GM19468 (cell line): ENCODE results near the gene FASTKD1.

Experiments used
- ATAC-seq: cut with Tn5 transposase; IDR thresholded peaks from one replicate; pipeline ENCODE4 v1.9.1; 2021; ENCODE audit warnings: mild to moderate bottlenecking, moderate library complexity, moderate number of reproducible peaks; ENCODE audit not compliant: unreplicated experiment; ENCODE audit errors: extremely low read depth

FASTKD1 gene

DNA sequence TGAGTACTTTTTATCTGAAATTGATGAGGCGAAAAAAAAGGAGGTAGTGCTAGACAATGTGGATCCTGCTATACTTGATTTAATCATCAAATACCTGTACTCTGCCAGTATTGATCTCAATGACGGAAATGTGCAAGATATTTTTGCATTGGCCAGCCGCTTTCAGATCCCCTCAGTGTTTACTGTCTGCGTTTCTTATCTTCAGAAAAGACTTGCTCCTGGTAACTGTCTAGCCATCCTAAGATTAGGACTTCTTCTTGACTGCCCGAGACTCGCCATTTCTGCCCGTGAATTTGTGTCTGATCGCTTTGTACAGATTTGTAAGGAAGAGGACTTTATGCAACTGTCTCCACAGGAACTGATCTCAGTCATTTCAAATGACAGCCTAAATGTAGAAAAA is 63.7 kb downstream of the FASTKD1 start:
- no peak for ATAC-seq

DNA sequence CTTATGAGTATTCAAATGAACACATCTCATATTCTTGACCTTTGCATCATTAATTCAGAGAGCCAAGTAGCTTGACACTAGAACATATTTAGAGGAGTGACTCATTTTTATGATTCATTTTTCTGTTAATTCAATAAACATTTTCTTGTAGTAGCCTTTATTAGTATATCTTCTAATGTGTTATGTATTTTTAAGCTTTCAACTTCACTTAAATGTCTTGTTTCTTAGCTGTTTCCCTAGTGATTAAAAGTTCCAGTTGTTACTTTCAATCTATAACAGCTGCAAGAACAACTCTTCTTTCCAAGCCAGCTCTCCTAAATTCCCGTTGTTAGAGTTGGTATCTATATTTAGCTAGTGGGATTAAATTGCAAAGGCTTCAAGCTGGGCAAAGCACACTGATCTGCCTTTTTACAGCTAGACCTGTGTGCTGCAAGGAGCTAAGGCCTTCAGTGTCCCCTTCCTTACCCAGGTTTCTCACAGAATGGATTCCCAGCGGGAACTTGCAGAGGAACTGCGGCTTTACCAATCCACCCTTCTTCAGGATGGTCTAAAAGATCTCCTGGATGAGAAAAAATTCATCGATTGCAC is 64.3 kb downstream of the FASTKD1 start, which contains the start of gene KLHL41:
KLHL41 (plus strand) TSS at position 405 of the 588 bp plus-strand sequence; CDS start at position 482, 77 bp downstream.
- no peak for ATAC-seq

DNA sequence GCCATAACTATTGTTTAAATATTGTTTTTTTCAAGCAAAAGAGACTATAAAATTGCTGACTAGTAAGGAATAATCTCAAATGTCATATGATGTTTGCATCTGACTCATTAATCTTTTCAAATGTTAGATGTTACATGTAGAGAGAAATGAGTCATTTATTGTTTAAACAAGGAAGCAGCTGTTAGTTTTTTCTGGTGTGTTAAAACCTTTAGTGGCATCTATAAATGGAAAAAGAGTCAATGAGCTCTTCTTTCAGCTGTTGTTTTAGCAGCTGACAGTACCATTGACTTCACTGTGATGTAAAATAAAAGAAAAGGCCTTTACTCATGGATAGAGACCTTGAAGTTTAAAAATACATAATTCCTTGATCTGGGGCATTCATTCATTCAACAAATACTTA is 66.0 kb downstream of the FASTKD1 start:
- ATAC-seq: no peak

DNA sequence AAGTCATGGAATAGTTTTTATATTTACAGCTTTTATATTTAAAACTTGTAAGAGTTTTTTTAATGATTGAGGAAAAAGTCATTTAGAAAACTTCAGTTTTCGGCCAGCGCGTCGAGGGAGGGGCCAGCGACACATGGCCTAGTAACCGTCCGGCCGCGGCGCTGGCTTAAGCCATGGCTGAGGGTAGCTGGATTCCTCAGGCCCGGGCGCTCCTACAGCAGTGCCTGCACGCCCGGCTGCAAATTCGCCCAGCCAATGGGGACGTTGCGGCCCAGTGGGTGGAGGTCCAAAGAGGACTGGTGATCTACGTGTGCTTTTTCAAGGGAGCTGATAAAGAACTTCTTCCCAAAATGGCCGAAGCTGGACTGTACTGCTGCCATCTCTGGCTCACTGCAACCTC is 69.0 kb downstream of the FASTKD1 start:
- ATAC-seq: no peak

DNA sequence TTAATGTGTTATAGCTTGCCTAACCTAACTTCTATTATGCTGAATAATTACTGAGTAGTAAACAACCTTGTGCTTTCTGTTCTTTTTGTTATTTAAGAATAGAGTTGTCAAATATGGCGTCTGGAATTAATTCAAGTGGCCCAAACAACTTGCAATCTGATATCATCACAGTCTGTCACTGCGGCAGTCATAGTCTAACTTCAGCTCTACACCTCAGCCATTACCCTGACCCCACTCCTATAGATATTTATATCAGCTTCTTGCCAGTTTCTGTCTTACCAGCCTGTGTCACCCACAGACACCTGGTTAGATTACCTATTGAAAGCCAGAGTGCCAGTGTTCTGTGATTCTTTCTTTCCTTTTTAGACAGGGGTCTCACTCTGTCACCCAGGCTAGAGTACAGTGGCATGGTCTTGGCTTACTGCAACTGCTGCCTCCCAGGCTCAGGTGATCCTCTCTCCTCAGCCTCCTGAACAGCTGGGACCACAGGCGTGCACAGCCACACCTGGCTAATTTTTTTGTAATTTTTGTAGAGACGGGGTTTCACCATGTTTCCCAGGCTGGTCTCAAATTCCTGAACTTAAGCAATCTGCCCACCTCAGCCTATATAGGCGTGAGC is 78.2 kb downstream of the FASTKD1 start:
- ATAC-seq: no peak

DNA sequence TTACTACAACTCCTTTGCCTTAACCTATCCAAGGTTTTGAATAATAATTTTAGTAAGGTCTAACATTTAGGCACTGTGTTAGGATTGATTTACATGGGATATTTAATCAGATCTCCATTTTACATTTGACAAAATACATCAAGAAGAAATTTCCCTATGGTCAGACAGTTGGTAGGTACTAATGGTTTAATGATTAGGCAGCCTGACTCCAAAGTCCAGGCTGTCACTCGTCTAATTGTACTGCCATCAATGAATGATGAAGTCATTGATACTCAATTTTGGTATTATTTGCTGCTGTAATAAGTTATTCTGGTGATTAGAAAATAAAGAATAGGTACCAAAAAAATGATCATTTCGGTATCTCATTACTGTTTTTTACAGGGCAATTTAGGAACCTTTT is 80.3 kb downstream of the FASTKD1 start:
- no peak for ATAC-seq

DNA sequence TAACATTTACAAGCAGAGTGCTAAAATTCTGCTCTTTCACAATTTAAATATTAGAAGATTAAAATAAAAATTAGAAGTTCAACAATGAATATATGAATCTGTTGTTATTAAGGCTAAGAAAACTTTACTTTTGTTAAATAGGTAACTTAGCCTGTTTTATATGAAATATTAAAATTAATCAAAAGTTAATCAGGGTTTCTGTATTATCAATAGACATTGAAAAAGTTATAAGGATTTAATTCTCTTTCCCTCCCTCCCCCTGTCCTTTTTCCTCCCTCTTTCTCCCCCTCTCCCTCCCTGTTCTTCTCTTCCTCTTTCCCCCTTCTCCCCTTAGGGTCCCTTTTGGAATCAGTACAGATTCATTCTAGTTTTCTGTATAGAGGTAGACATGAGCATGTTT is 82.3 kb downstream of the FASTKD1 start:
- no peak for ATAC-seq

DNA sequence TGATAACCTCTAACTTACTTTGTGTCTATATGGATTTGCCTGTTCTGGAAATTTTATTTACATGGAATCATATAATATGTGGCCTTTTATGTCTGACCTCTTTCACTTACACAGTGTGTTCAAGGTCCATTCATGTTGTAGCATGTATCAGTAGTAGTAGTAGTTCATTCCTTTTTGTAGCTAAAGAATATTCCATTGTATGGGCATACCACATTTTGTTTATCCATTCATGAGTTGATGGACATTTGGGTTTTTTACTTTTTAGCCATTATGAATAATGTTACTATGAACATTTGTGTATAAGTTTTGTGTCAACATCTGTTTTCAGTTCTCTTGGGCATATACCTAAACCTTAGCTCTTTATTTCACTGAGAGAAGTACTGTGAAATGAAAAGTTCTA is 82.8 kb downstream of the FASTKD1 start:
- no peak for ATAC-seq

DNA sequence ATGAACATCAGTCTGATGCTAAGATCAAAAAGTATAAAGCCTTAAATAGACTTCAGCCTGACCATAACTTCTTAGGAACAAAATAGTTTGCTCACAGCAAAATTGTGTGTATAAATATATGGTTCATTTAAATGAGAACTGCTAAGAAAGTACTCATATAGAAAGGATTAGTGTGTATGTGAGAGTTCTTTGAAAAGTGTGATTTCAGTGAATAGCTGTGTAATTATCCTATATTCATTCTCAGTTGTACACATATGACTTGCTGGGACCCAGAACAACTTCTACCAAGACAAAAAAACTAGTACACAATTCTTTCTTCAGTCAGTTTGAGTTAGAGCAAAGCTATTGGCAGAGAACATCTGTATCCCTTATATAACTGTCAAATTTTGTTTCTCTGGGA is 87.2 kb downstream of the FASTKD1 start:
- no peak for ATAC-seq

DNA sequence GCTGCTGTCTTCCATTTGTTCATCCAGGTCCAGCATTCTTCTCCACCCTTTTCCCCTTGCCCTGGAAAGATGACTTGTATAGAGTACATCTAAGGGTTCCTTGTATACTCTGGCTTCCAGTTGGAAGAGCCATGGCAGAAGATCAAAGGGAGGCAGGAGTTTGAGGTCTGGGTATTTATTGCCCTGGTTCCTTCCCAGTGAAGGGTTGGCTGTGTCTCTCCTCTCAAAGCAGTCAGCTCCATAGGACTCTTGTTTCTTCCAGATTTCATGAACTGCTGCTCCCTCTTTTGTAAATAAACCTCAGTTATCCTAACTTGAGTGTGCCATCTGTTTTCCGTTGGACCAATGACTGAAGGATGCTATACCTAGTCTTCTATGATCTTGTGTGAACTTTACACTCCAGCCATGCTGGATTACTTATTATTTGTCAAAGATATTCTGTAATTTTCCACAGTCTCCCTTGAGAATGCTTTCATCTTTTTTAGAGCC is 88.0 kb downstream of the FASTKD1 start:
- ATAC-seq: no peak

DNA sequence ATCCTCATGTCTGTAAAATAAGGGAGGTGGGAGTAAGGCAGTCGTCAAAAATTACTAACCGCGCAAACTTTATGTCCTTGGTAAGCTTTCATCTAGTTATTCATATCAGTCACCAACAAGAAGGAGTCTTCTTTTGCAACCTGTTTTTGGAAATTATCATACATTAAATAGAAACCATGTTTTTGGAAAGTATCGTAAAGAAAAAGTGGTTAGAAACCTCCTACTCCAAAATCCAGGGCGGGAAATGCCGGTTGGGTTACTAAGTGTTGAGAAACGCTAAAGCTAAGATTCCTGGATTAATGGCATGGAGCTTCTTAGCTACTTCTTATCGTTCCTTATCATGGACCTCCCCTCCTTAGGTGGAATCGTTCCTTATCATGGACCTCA is 93.6 kb downstream of the FASTKD1 start:
- ATAC-seq: no peak
